DMS53 (cell line): ENCODE measurements around the gene APP.

Experiments
- DNase-seq: peaks from one replicate; lab custom pipeline; 2025; lab: John Stamatoyannopoulos, UW

APP gene

GRCh38 chr21:26170471-26171257, at the start of gene APP:
TSS of gene APP (minus strand) at chr21:26170770. CDS start at chr21:26170620, 150 bp downstream.
- DNase-seq: peak; percentile 87

- peak; percentile 16 for DNase-seq
Observed at GRCh38 chr21:26212220-26212619, 41.6 kb upstream of the APP start.

GRCh38 chr21:26210614-26211013, 40.0 kb upstream of the APP start:
- DNase-seq: no peak

DNA sequence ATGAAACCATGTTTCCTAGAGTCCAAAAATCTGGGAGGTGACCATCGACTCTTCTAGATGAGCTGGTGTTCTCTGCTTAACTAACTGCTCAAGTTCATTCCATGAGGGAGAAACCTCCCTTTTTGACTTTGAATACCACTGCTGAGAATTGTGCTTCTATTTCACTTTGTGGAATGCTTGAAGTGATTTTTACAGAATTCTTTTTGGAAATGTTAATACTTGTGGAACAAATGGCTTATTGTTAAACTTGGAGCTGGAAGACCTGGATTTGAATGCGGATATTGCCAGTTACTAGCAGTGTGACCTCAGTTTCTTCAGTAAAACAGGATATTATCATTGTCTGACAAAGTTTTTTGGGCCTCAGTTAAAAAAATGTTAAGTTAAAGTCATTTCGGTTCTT, 36.5 kb upstream of the APP start:
- DNase-seq: no peak

- no peak for DNase-seq
Observed at GRCh38 chr21:26199456-26199855, 28.9 kb upstream of the APP start.

- no peak for DNase-seq
Observed at GRCh38 chr21:26195708-26196107, 25.1 kb upstream of the APP start.

DNA sequence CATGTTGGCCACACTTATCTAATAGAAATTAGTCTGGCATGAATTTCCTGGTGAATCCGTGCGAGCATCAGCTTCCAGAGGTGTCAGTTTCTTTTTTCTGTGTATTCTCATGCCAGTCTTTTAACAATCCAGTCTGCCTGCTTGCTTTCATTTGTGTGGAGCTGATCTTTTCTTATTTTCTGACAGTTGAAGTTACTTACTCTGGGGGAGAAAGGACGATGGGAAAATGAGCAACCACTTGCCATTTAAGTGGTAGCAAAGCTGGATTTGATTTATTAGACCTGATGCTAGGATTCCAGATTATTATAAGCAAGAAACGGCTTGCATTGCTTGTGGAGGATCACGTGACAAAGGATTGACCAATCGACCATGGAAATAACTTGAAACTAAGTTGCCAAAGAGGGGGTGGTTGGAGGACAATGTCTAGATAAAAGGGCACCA, 24.3 kb upstream of the APP start:
- DNase-seq: no peak

DNA sequence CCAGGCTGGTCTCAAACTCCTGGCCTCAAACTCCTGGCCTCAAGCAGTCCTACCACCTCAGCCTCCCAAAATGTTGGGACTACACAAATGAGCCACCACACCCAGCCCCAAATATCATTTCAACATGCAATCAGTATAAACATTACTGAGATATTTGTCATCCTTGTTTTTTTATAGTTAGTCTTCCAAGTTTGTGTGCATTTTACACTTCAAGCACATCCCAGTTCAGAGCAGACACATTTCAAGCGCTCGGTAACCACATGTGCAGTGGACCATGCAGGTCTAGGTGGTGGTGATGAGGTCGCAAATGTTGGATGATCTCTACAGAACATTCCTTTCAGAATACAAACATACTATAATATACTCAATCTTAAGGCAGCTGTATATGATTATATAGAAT, 23.8 kb upstream of the APP start:
- no peak for DNase-seq

DNA sequence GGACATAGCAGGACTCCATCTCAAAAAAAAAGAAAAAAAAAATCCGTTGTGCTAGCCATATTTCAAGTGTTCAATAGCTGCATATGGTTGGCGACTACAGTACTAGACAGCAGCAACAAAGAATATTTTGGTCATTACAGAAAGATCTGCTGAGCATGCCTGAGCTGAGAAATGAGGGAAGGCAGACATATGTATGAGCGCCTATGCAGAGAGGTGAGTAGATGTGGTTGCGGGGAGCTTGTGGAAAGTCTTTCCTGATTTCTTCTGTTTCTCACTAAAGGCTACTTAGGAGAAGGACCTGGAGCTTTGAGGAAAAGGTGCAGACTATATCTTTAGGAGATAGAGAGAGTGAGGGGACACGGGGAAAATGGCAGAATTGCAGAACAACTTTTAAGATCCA, 21.0 kb upstream of the APP start:
- no peak for DNase-seq

DNA sequence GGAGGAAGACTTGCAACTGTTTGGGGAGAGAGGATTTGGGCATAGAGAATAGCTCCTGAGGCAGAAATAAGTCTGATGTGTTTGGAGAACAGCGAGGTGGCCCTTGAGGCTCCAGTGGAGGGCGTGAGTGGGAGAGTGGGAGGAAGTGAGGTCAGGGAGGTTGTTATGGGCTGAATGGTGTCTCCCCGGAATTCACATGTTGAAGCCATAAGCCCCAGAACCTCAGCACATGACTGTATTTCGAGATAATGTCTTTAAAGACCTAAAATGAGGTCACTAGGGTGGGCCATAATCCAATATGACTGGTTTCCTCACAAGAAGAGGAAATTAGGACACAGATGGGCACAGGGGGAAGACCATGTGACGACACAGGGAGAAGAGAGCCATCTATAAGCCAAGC, 17.9 kb upstream of the APP start:
- no peak for DNase-seq

DNA sequence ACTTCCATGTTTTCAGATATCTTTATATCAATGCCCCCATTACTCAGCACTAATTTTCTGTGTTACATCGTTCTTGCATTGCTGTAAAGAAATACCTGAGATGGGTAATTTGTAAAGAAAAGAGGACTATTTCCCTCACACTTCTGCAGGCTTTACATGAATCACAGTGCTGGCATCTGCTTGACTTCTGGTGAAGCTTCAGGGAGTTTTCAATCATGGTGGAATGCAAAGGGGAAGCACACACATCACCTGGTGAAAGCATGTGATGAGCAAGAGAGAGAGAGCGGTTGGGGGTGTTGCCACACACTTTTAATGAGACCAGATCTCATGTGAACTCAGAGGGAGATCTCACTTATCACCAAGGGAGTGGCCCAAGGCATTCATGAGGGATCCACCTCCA, 14.9 kb upstream of the APP start:
- no peak for DNase-seq

- no peak for DNase-seq
Observed at GRCh38 chr21:26185021-26185420, 14.5 kb upstream of the APP start.

GRCh38 chr21:26179501-26179900, 8.9 kb upstream of the APP start:
- DNase-seq: no peak

- no peak for DNase-seq
Observed at GRCh38 chr21:26177746-26178426, 7.3 kb upstream of the APP start.

- no peak for DNase-seq
Observed at GRCh38 chr21:26177187-26177586, 6.6 kb upstream of the APP start.

GRCh38 chr21:26171258-26172100, 909 bp upstream of the APP start:
- DNase-seq: peak; percentile 69

- DNase-seq: peak; percentile 74
Observed at GRCh38 chr21:26169611-26170470, 729 bp downstream of the APP start.

- DNase-seq: peak; percentile 68
Observed at GRCh38 chr21:26169061-26169610, 1.4 kb downstream of the APP start.

DNA sequence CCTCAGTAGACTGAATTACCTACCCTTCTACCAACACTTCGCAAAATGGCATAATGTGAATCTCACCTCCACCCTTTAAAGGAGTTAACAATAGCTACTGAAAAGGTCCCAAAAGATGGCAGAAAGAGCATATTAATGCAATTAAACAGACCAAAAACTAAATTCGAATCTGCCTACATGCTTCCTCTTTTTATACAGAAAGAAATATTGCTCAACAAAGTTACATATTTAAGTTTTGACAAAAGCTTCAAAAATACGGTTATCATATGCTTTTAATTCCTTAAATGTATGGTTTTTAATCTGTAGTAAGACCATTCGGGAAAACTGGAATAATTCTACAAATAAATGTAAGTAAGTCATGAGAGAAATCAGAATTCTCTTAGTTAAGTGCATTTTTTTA, 2.2 kb downstream of the APP start:
- no peak for DNase-seq

GRCh38 chr21:26167593-26167992, 3.0 kb downstream of the APP start:
- DNase-seq: peak; percentile 54

DNA sequence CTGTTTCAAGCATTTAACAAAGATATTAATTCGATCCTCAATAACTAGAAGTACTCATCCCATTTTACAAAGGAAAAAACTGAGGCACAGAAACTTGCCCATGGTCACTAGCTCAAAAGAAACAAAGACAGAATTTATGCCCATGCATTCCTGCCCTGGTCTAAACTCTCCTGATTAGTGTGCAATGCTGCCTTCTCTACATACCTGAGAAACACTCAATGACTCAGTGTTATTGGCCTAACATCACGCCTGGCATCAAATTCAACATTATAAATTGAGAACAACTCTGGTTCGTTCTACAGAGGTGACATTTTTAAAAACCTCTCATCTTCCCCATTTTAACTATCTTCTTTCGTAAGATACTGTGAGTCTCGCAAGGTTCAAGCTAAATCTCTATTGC, 5.2 kb downstream of the APP start:
- peak; percentile 3 for DNase-seq
